Peyer's patch (tissue), 4 donors: ENCODE results near the gene MT1A. TPM values are rescaled to one million over a fixed set of nuclear protein-coding genes. Genes with fewer than 3 reads are reported as not detected.

Experiments
- DNase-seq, 3 donors: peaks; one replicate each; pipeline ENCODE4 v3.0.0-alpha.2; 2017 to 2019
- H3K27ac ChIP-seq, 4 donors: fragments of 200-600 bp; sonication (generic); one replicate each; pipeline ENCODE4 v1.5.1; 2016 to 2019
- H3K27me3 ChIP-seq, 2 donors: fragments of 200-600 bp; sonication (generic); one replicate each; pipeline ENCODE4 v1.5.1; 2019
- H3K36me3 ChIP-seq, 3 donors: fragments of 200-600 bp; sonication (generic); one replicate each; pipeline ENCODE4 v1.5.1; 2016 to 2019
- H3K4me1 ChIP-seq, 4 donors: fragments of 200-600 bp; sonication (generic); one replicate each; pipeline ENCODE4 v1.5.1; 2016 to 2019
- H3K4me3 ChIP-seq, 4 donors: fragments of 200-600 bp; sonication (generic); 1 replicate in 3 of 4; 2 replicates in 1 of 4; pipeline ENCODE4 v1.5.1; 2016 to 2019; ENCODE audit warnings: mild to moderate bottlenecking in 1 of 4
- H3K9me3 ChIP-seq, 4 donors: fragments of 200-600 bp; sonication (generic); one replicate each; pipeline ENCODE4 v1.5.1; 2016 to 2019; ENCODE audit warnings: mild to moderate bottlenecking in 1 of 4
- CTCF ChIP-seq, 6 experiments: fragments of 450-650 bp in 4 of 6; fragments of 200-600 bp in 2 of 6; sonication (generic) in 1 of 6; IDR thresholded peaks; one replicate each; pipeline ENCODE4 v1.5.1; 2017 to 2019; ENCODE audit warnings: antibody characterized with exemption in 6 of 6, mild to moderate bottlenecking in 3 of 6, moderate library complexity in 1 of 6
- POLR2A ChIP-seq, 2 donors: fragments of 450-650 bp; IDR thresholded peaks; one replicate each; pipeline ENCODE4 v1.5.1; 2017; ENCODE audit warnings: antibody characterized with exemption in 2 of 2, mild to moderate bottlenecking in 2 of 2, moderate library complexity in 2 of 2
- total RNA-seq, 4 donors: library from RNA; depleted of rRNA; stranded (reverse); fragments of >200 nt; gene quantifications; one replicate each; pipeline ENCODE4 v1.1.0, GENCODE V29; 2016

MT1A gene
- total RNA-seq, 4 donors from 2014 or later = 102 TPM; not detected in 3

GRCh38 chr16:56629531-56629930 lies 8.9 kb upstream of the MT1A start:
- Histone ChIP-seq H3K4me1 (peaks cover 0 to 8% (median 4%) of the 10 kb centered on the region in 4 donors), H3K9me3 (no peaks in the 10 kb centered on the region), H3K36me3 (peaks cover 0 to 4% (median 0%) of the 10 kb centered on the region in 3 donors), H3K4me3 (no peak overlapping the region), H3K27ac (no peak overlapping the region), H3K27me3 (peaks cover 0 to under 1% of the 10 kb centered on the region in 2 donors)
- DNase-seq = no peak
- TF ChIP-seq POLR2A (IDR thresholded peaks at IDR 0.05) = no peak
- TF ChIP-seq CTCF (IDR thresholded peaks at IDR 0.05) = no peak

- H3K27me3 ChIP-seq = peaks cover 0 to 6% of the 10 kb centered on the region in 2 donors
- no peaks in the 10 kb centered on the region for H3K9me3 ChIP-seq
- H3K36me3 ChIP-seq = peaks cover 0 to 4% (median 0%) of the 10 kb centered on the region in 3 donors
- TF ChIP-seq CTCF (IDR thresholded peaks at IDR 0.05) (no peak), POLR2A (IDR thresholded peaks at IDR 0.05) (no peak)
- peaks cover 0 to 11% (median 3%) of the 10 kb centered on the region in 4 donors for H3K4me1 ChIP-seq
- no peak overlapping the region for H3K4me3 ChIP-seq
- no peak overlapping the region for H3K27ac ChIP-seq
- no peak for DNase-seq
Observed at GRCh38 chr16:56630134-56630533, 8.3 kb upstream of the MT1A start.

- no peak overlapping the region for H3K27ac ChIP-seq
- H3K36me3 ChIP-seq = peaks cover 0 to 4% (median 0%) of the 10 kb centered on the region in 3 donors
- peaks cover 0 to 17% (median 0%) of the 10 kb centered on the region in 4 donors for H3K4me1 ChIP-seq
- no peak for DNase-seq
- H3K4me3 ChIP-seq = no peak overlapping the region
- TF ChIP-seq CTCF (IDR thresholded peaks at IDR 0.05) = no peak
- TF ChIP-seq POLR2A (IDR thresholded peaks at IDR 0.05) = no peak
- H3K9me3 ChIP-seq = no peaks in the 10 kb centered on the region
- peaks cover 0 to 11% of the 10 kb centered on the region in 2 donors for H3K27me3 ChIP-seq
Observed at GRCh38 chr16:56631197-56631596, 7.3 kb upstream of the MT1A start.

- H3K36me3 ChIP-seq = peaks cover 0 to 1% (median 0%) of the 10 kb centered on the region in 3 donors
- H3K27ac ChIP-seq = peak overlapping the region in 2 of 4 donors; percentile 52 to 78
- no peak for DNase-seq
- H3K9me3 ChIP-seq = no peaks in the 10 kb centered on the region
- peaks cover 0 to 17% (median 0%) of the 10 kb centered on the region in 4 donors for H3K4me1 ChIP-seq
- peaks cover 0 to 11% of the 10 kb centered on the region in 2 donors for H3K27me3 ChIP-seq
- TF ChIP-seq CTCF (IDR thresholded peaks at IDR 0.05) (no peak), POLR2A (IDR thresholded peaks at IDR 0.05) (no peak)
- peak overlapping the region; percentile 29 to 65 (median 46) for H3K4me3 ChIP-seq
Observed at GRCh38 chr16:56631832-56632155, 6.7 kb upstream of the MT1A start.

- Histone ChIP-seq H3K27ac (peak within 1 kb of the TSS; percentile 25 to 78 (median 44)), H3K4me1 (peaks cover 0 to 17% (median 0%) of the 10 kb centered on the region in 4 donors), H3K36me3 (no peaks in the 10 kb centered on the region), H3K4me3 (peak within 1 kb of the TSS; percentile 29 to 65 (median 46)), H3K9me3 (no peaks in the 10 kb centered on the region), H3K27me3 (peaks cover 0 to 11% of the 10 kb centered on the region in 2 donors)
- peak in 1 of 3 donors; percentile 86 for DNase-seq
- TF ChIP-seq POLR2A (IDR thresholded peaks at IDR 0.05) (no peak), CTCF (IDR thresholded peaks at IDR 0.05) (no peak)
Observed at GRCh38 chr16:56632156-56632847, 6.2 kb upstream of the MT1A start, which contains the start of gene MT1M. MT1M (plus strand) TSS chr16:56632659; CDS start chr16:56632732, 73 bp downstream.
